HL-60 (cell line): ENCODE measurements around the gene KCNH8.
A peak's percentile ranks its signal among the peaks of the same experiment; 100 is the strongest.

ENCODE experiments used
- DNase-seq, 2 experiments: peaks; one replicate each; pipeline ENCODE4 v3.0.0-alpha.2; 2010 to 2020; ENCODE audit warnings: low read depth in 1 of 2, low spot score in 1 of 2
- H3K27ac ChIP-seq: fragments of 250-450 bp; sonication (Bioruptor Pico); replicated peaks from 2 replicates; pipeline ENCODE4 v1.5.1; 2020; ENCODE audit warnings: mild to moderate bottlenecking, moderate library complexity
- H3K27me3 ChIP-seq: fragments of 250-450 bp; sonication (Bioruptor Pico); 2 replicates; pipeline ENCODE4 v1.5.1; 2021; ENCODE audit warnings: mild to moderate bottlenecking, moderate library complexity; ENCODE audit not compliant: insufficient read depth, poor library complexity, severe bottlenecking
- H3K4me3 ChIP-seq: replicated peaks from 2 replicates; pipeline ENCODE4 v1.5.1; 2011; ENCODE audit warnings: mild to moderate bottlenecking, control low read depth, low read length; ENCODE audit not compliant: insufficient read depth
- CTCF ChIP-seq: IDR thresholded peaks from one replicate; pipeline ENCODE4 v1.5.1; 2011; ENCODE audit warnings: low read length, control low read depth, inconsistent platforms; ENCODE audit not compliant: insufficient read depth
- GABPA ChIP-seq: IDR thresholded peaks from 2 replicates; pipeline ENCODE4 v1.6.1; 2012; ENCODE audit warnings: low read depth
- POLR2AphosphoS5 ChIP-seq: IDR thresholded peaks from 2 replicates; pipeline ENCODE4 v1.6.1; 2012; ENCODE audit warnings: low read depth
- REST ChIP-seq: IDR thresholded peaks from 2 replicates; pipeline ENCODE4 v1.6.1; 2012; ENCODE audit warnings: low read depth; ENCODE audit not compliant: insufficient replicate concordance
- SPI1 ChIP-seq: IDR thresholded peaks from 2 replicates; pipeline ENCODE4 v1.6.1; 2012; ENCODE audit warnings: low read depth, mild to moderate bottlenecking, borderline replicate concordance

The KCNH8 gene

DNA sequence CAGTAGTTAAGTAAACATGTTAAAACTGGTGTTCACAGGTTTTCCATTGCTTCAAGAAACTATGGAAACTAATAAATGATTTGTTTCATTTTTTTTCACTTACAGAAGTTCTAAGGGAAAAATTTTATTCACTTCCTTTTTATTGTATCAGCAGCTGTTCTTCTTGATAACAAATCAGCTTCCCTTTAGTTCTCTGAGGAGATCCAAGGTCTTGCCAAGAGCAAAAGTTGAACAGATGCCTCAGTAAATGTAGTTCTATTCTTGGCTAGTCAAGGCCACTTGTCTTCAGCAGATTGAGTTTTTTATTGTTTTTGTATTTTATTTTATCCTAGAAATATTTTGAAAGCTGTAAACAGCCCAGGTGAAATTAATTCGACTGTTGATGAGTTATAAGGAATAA lies 41.8 kb downstream of the KCNH8 start:
- Histone ChIP-seq H3K4me3 (no peak overlapping the region), H3K27ac (no peak overlapping the region), H3K27me3 (peaks cover 2% of the 10 kb centered on the region)
- DNase-seq: no peak
- TF ChIP-seq GABPA: no peak
- TF ChIP-seq POLR2AphosphoS5: no peak
- no peak for TF ChIP-seq SPI1
- TF ChIP-seq REST: no peak
- TF ChIP-seq CTCF: no peak

DNA sequence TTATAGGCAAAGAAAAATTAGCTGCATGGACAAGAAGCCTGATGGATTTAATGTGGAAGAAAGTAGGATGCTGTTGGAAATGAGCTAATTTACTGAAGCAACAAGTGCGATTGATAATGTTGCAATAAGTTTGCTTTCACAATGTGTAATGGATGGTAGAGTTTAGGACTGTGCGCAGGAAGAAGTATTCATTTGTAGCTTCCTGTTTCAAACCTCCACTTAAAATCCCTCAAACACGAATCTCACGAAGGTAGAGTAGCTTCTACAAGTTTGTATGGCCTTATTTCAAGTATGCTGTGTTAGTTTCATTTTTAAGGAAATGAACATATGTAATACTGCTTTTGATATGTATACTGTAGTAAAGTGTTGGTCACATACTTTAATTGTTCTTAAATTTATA lies 42.3 kb downstream of the KCNH8 start:
- H3K27ac ChIP-seq: no peak overlapping the region
- H3K4me3 ChIP-seq: no peak overlapping the region
- peak in 1 of 2 experiments; percentile 5 for DNase-seq
- peaks cover 2% of the 10 kb centered on the region for H3K27me3 ChIP-seq
- TF ChIP-seq REST (no peak), POLR2AphosphoS5 (no peak), CTCF (no peak), SPI1 (no peak), GABPA (no peak)

- TF ChIP-seq POLR2AphosphoS5 (no peak), GABPA (no peak)
These were observed 50.8 kb downstream of the KCNH8 start for GRCh38 chr3:19199131-19199530.

DNA sequence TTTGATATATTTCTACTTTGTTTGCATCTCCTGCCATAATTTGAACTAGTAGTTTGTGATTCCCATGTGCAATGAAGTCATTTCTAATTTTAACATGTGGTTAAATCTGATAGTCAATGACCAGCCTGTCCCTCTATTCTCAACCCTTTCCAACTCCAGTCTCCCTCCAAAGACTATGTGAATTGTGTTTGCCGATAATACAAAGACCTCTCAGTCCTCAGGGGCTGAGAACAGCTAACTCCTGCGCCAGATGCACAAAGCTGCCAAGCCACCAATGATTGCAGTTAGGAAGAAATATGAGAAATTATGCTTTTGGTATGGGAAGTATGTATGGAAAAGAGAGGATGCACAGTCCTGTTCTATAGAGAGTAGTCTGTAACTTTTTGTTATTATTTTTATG lies 54.0 kb downstream of the KCNH8 start:
- TF ChIP-seq REST: no peak
- TF ChIP-seq CTCF: no peak
- TF ChIP-seq POLR2AphosphoS5: no peak
- no peak for TF ChIP-seq SPI1
- TF ChIP-seq GABPA: no peak
- Histone ChIP-seq H3K27ac (no peak overlapping the region), H3K4me3 (no peak overlapping the region), H3K27me3 (no peaks in the 10 kb centered on the region)
- no peak for DNase-seq

More at GRCh38 chr3:19199131-19199530, 50.8 kb downstream of the KCNH8 start:
- DNase-seq: no peak
- H3K4me3 ChIP-seq: no peak overlapping the region
- H3K27me3 ChIP-seq: no peaks in the 10 kb centered on the region
- no peak overlapping the region for H3K27ac ChIP-seq
